GM12892 (cell line): Measurements from ENCODE around the gene CR2.

Experiments used
- POLR2A ChIP-seq: IDR thresholded peaks from 2 replicates; pipeline ENCODE4 v1.6.1; 2011; ENCODE audit warnings: low read depth, low read length, control low read depth
- POLR2AphosphoS5 ChIP-seq: IDR thresholded peaks from 2 replicates; pipeline ENCODE4 v1.6.1; 2011; ENCODE audit warnings: low read depth, low read length, control low read depth

- TF ChIP-seq POLR2AphosphoS5 (no peak), POLR2A (no peak)
These were observed 23.5 kb upstream of the CR2 start for GRCh38 chr1:207430602-207431001.
